Smooth muscle cell (in vitro differentiated cells): ENCODE data around the gene CMSS1. TPM values are rescaled to one million over a fixed set of nuclear protein-coding genes. Genes with fewer than 3 reads are reported as not detected.

Experiments
- DNase-seq: peaks from one replicate; lab custom pipeline; 2025; ENCODE audit not compliant: unreplicated experiment; lab: John Stamatoyannopoulos, UW
- H2AFZ ChIP-seq: fragments of 200-600 bp; sonication (generic); 2 replicates; pipeline ENCODE4 v1.6.0; 2016; ENCODE audit warnings: antibody characterized with exemption, low read depth, mild to moderate bottlenecking
- H3F3A ChIP-seq: fragments of 200-600 bp; sonication (generic); 2 replicates; pipeline ENCODE4 v1.6.0; 2017; ENCODE audit warnings: antibody characterized with exemption, low read depth
- H3K27ac ChIP-seq: fragments of 200-600 bp; sonication (generic); 2 replicates; pipeline ENCODE4 v1.5.1; 2016; ENCODE audit warnings: low read depth, mild to moderate bottlenecking
- H3K27me3 ChIP-seq: fragments of 200-600 bp; sonication (generic); 2 replicates; pipeline ENCODE4 v1.6.1; 2016; ENCODE audit warnings: low read depth, mild to moderate bottlenecking
- H3K36me3 ChIP-seq: fragments of 200-600 bp; sonication (generic); 2 replicates; pipeline ENCODE4 v1.5.1; 2016; ENCODE audit warnings: low read depth
- H3K4me1 ChIP-seq: fragments of 200-600 bp; sonication (generic); 2 replicates; pipeline ENCODE4 v1.5.1; 2016; ENCODE audit warnings: low read depth
- H3K4me2 ChIP-seq: fragments of 200-600 bp; sonication (generic); 2 replicates; pipeline ENCODE4 v1.6.0; 2016; ENCODE audit warnings: mild to moderate bottlenecking
- H3K4me3 ChIP-seq: fragments of 200-600 bp; sonication (generic); 2 replicates; pipeline ENCODE4 v1.5.1; 2016; ENCODE audit warnings: mild to moderate bottlenecking
- H3K79me2 ChIP-seq: fragments of 200-600 bp; sonication (generic); 2 replicates; pipeline ENCODE4 v1.6.0; 2016; ENCODE audit warnings: low read depth, mild to moderate bottlenecking
- H3K9ac ChIP-seq: fragments of 200-600 bp; sonication (generic); 2 replicates; pipeline ENCODE4 v1.6.0; 2016; ENCODE audit warnings: low read depth
- H3K9me3 ChIP-seq: fragments of 200-600 bp; sonication (generic); replicated peaks from 2 replicates; pipeline ENCODE4 v1.5.1; 2016; ENCODE audit warnings: low read depth
- H4K20me1 ChIP-seq: fragments of 200-600 bp; sonication (generic); 2 replicates; pipeline ENCODE4 v1.6.0; 2016; ENCODE audit warnings: low read depth
- CTCF ChIP-seq: fragments of 200-600 bp; sonication (generic); IDR thresholded peaks from 2 replicates; pipeline ENCODE4 v1.5.1; 2017; ENCODE audit warnings: borderline replicate concordance, mild to moderate bottlenecking, antibody characterized with exemption; ENCODE audit not compliant: insufficient read depth, poor library complexity, severe bottlenecking
- WGBS: methylation state at CpG from one replicate; pipeline ENCODE4 v1.1.7; 2016; ENCODE audit warnings: low lambda C conversion rate; 5-methylcytosine and 5-hydroxymethylcytosine counted together
- polyA plus RNA-seq: library from polyadenylated mRNA; unstranded; fragments of >200 nt; fragmentation: Nextera tagmentation; extraction: Ambion mirVana; gene quantifications from 2 replicates; pipeline ENCODE4 v1.2.1, GENCODE V29; 2016
- total RNA-seq: library from RNA; depleted of rRNA; stranded (reverse); fragments of >200 nt; gene quantifications from 2 replicates; pipeline ENCODE4 v1.2.3, GENCODE V29; 2014

Gene CMSS1
- total and polyA plus RNA-seq, 2 experiments from 2014 or later = 19.2 to 24.1 TPM

DNA sequence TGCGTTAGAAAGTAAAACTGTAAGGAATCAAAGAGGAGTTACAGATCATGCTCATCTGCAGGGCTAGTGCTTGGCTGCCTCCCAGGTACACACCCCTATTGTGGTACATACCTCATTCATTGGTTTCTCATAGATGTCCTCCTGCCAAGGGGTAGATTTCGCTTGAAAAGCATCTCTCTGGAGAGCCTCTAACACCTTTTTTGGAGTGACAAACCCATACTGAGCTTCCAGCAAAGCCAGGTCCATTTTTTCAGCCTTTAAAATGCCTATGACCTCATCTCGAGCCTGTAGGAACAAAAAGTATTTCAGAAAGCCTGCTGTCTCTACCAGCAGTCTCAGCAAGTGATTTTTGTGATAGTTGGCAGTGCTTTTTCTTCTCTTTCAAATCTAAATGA is 112.1 kb downstream of the CMSS1 start:
- Histone ChIP-seq H3K9me3 (no peaks in the 10 kb centered on the region), H3F3A (no peaks in the 10 kb centered on the region), H4K20me1 (no peaks in the 10 kb centered on the region), H3K36me3 (no peaks in the 10 kb centered on the region), H3K9ac (no peak overlapping the region), H3K27me3 (no peaks in the 10 kb centered on the region), H3K4me1 (peaks cover 8% of the 10 kb centered on the region), H3K4me2 (no peak overlapping the region), H3K27ac (no peak overlapping the region), H3K4me3 (no peak overlapping the region), H2AFZ (no peak overlapping the region), H3K79me2 (no peaks in the 10 kb centered on the region)
- WGBS = 36% methylated on average over 3 of the region's 3 CpGs
- TF ChIP-seq CTCF = no peak
- no peak for DNase-seq

DNA sequence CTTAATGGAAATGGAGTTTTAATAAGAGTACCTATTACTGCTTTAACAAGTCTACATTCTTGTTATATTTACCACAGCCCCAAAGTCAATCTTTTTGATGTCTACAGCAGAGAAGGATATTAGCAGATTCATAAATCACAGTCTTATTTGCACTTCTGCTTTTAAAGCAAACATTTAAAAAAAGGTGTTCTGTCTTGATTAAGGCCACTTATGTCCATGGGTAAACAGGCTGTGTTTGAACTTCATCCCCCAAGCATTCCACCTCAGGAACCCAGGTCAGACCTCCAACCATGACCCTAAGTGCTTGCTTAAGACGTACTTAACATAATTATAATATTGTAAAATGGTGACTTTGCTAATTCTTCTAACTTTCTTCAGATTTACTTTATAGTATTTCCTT is 113.4 kb downstream of the CMSS1 start:
- no peak overlapping the region for H3K27ac ChIP-seq
- no peaks in the 10 kb centered on the region for H3F3A ChIP-seq
- H3K36me3 ChIP-seq = no peaks in the 10 kb centered on the region
- 88% methylated on average over 1 of the region's 1 CpG for WGBS
- H3K9me3 ChIP-seq = no peaks in the 10 kb centered on the region
- TF ChIP-seq CTCF = no peak
- no peak overlapping the region for H3K4me2 ChIP-seq
- H4K20me1 ChIP-seq = no peaks in the 10 kb centered on the region
- no peaks in the 10 kb centered on the region for H3K79me2 ChIP-seq
- no peaks in the 10 kb centered on the region for H3K27me3 ChIP-seq
- no peak for DNase-seq
- peaks cover 14% of the 10 kb centered on the region for H3K4me1 ChIP-seq
- H3K9ac ChIP-seq = no peak overlapping the region
- H3K4me3 ChIP-seq = no peak overlapping the region
- H2AFZ ChIP-seq = no peak overlapping the region

GRCh38 chr3:99933971-99934750 is 116.5 kb downstream of the CMSS1 start:
- Histone ChIP-seq H3K27me3 (no peaks in the 10 kb centered on the region), H3K4me1 (peaks cover 15% of the 10 kb centered on the region), H3K36me3 (no peaks in the 10 kb centered on the region), H3K27ac (no peak overlapping the region), H2AFZ (peak overlapping the region; percentile 22), H4K20me1 (no peaks in the 10 kb centered on the region), H3K4me3 (no peak overlapping the region), H3F3A (peaks cover 12% of the 10 kb centered on the region), H3K9ac (no peak overlapping the region), H3K4me2 (no peak overlapping the region), H3K79me2 (no peaks in the 10 kb centered on the region), H3K9me3 (no peaks in the 10 kb centered on the region)
- no peak for TF ChIP-seq CTCF
- no peak for DNase-seq
- 88% methylated on average over 5 of the region's 5 CpGs for WGBS
